RWPE2 (cell line): Measurements from ENCODE around the gene ARMC2.

ENCODE experiments used
- ATAC-seq: fragments of 200-7000 bp; cut with Tn5 transposase; 3 replicates; pipeline ENCODE4 v1.9.1; 2021; ENCODE audit warnings: low read depth
- DNase-seq: peaks from one replicate; pipeline ENCODE4 v3.0.0-alpha.2; 2020; ENCODE audit warnings: low spot score
- H3K27ac ChIP-seq: fragments of 450-650 bp; 2 replicates; pipeline ENCODE4 v1.5.1; 2017; ENCODE audit warnings: mild to moderate bottlenecking; ENCODE audit not compliant: poor library complexity, severe bottlenecking
- H3K27me3 ChIP-seq: fragments of 250-450 bp; sonication (Bioruptor Pico); 2 replicates; pipeline ENCODE4 v1.5.1; 2021; ENCODE audit warnings: mild to moderate bottlenecking, moderate library complexity; ENCODE audit not compliant: insufficient read depth, poor library complexity, severe bottlenecking
- H3K36me3 ChIP-seq: fragments of 250-450 bp; sonication (Bioruptor Pico); 2 replicates; pipeline ENCODE4 v1.5.1; 2020; ENCODE audit warnings: low read depth, mild to moderate bottlenecking, moderate library complexity
- H3K4me1 ChIP-seq: fragments of 250-450 bp; sonication (Bioruptor Pico); 2 replicates; pipeline ENCODE4 v1.5.1; 2021; ENCODE audit warnings: mild to moderate bottlenecking, moderate library complexity; ENCODE audit not compliant: insufficient read depth, poor library complexity, severe bottlenecking
- H3K4me3 ChIP-seq: fragments of 250-450 bp; sonication (Bioruptor Pico); 2 replicates; pipeline ENCODE4 v1.5.1; 2021; ENCODE audit warnings: mild to moderate bottlenecking, moderate library complexity; ENCODE audit not compliant: severe bottlenecking
- H3K9me3 ChIP-seq: fragments of 250-450 bp; sonication (Bioruptor Pico); 2 replicates; pipeline ENCODE4 v1.5.1; 2021; ENCODE audit warnings: mild to moderate bottlenecking, moderate library complexity; ENCODE audit not compliant: severe bottlenecking
- CTCF ChIP-seq: fragments of 450-650 bp; IDR thresholded peaks from one replicate; pipeline ENCODE4 v1.5.1; 2017; ENCODE audit warnings: mild to moderate bottlenecking, moderate library complexity; ENCODE audit not compliant: poor library complexity, severe bottlenecking

Gene ARMC2

GRCh38 chr6:108995296-108995695, 147.1 kb downstream of the ARMC2 start:
- H3K4me1 ChIP-seq = no peaks in the 10 kb centered on the region
- no peak for TF ChIP-seq CTCF
- H3K4me3 ChIP-seq = no peak overlapping the region
- H3K36me3 ChIP-seq = peaks cover 79% of the 10 kb centered on the region
- no peak for DNase-seq
- no peaks in the 10 kb centered on the region for H3K9me3 ChIP-seq
- no peak for ATAC-seq
- H3K27me3 ChIP-seq = no peaks in the 10 kb centered on the region
- no peak overlapping the region for H3K27ac ChIP-seq

GRCh38 chr6:108996208-108996607, 148.0 kb downstream of the ARMC2 start:
- no peaks in the 10 kb centered on the region for H3K4me1 ChIP-seq
- ATAC-seq (no peak), DNase-seq (no peak)
- no peak overlapping the region for H3K4me3 ChIP-seq
- H3K9me3 ChIP-seq = no peaks in the 10 kb centered on the region
- no peak overlapping the region for H3K27ac ChIP-seq
- no peaks in the 10 kb centered on the region for H3K27me3 ChIP-seq
- H3K36me3 ChIP-seq = peaks cover 82% of the 10 kb centered on the region
- TF ChIP-seq CTCF = no peak

- no peak overlapping the region for H3K27ac ChIP-seq
- H3K4me1 ChIP-seq = peaks cover 11% of the 10 kb centered on the region
- H3K4me3 ChIP-seq = no peak overlapping the region
- TF ChIP-seq CTCF = no peak
- DNase-seq (no peak), ATAC-seq (no peak)
- H3K36me3 ChIP-seq = peaks cover 83% of the 10 kb centered on the region
- H3K9me3 ChIP-seq = no peaks in the 10 kb centered on the region
- no peaks in the 10 kb centered on the region for H3K27me3 ChIP-seq
These were observed 150.3 kb downstream of the ARMC2 start for GRCh38 chr6:108998485-108998884.

GRCh38 chr6:108999428-108999827, 151.2 kb downstream of the ARMC2 start:
- ATAC-seq = no peak
- TF ChIP-seq CTCF = no peak
- peaks cover 11% of the 10 kb centered on the region for H3K4me1 ChIP-seq
- peaks cover 76% of the 10 kb centered on the region for H3K36me3 ChIP-seq
- no peak overlapping the region for H3K4me3 ChIP-seq
- H3K9me3 ChIP-seq = no peaks in the 10 kb centered on the region
- H3K27ac ChIP-seq = no peak overlapping the region
- DNase-seq = no peak
- H3K27me3 ChIP-seq = no peaks in the 10 kb centered on the region

GRCh38 chr6:109000289-109000688, 152.1 kb downstream of the ARMC2 start:
- H3K27ac ChIP-seq = no peak overlapping the region
- no peak for ATAC-seq
- no peaks in the 10 kb centered on the region for H3K9me3 ChIP-seq
- H3K4me3 ChIP-seq = no peak overlapping the region
- H3K27me3 ChIP-seq = no peaks in the 10 kb centered on the region
- H3K36me3 ChIP-seq = peaks cover 70% of the 10 kb centered on the region
- DNase-seq = no peak
- no peak for TF ChIP-seq CTCF
- H3K4me1 ChIP-seq = peaks cover 11% of the 10 kb centered on the region
